ENCODE data around the gene PDE10A. TPM values are rescaled to one million over a fixed set of nuclear protein-coding genes. Genes with fewer than 3 reads are reported as not detected.

The PDE10A gene
- total and polyA plus RNA-seq, 2 of the 4 experiments (the other 2 are of a cell fraction) = 3.4 to 12.4 TPM

DNA sequence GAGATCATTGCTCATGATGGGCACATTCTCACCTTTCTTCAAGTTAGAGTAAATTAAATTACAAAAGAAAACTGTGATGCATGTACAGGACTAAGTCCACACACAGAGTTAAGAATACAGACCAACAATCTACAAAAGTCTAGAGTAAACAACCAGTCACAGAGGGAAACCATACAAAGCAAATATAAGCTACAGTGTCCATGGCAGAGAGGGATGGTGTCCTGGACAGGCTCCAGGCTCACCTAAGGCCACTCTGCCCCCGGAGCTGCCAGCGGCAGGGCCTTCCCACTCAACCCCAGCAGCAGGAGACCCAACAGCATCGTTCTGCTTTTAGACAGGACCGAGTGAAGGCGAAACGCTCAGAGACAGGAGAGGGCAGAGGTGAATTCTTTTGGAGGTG lies 16.0 kb downstream of the PDE10A start:
- H3K23ac ChIP-seq (ENCODE audit: low read depth, low read length) = no peak overlapping the region
- H2BK120ac ChIP-seq (ENCODE audit: low read depth, low read length) = no peak overlapping the region
- H3K56ac ChIP-seq (ENCODE audit: extremely low read depth, insufficient read depth, low read length) = no peak overlapping the region
- no peak overlapping the region for H4K91ac ChIP-seq (ENCODE audit: insufficient read depth, low read depth, low read length)
- H3K36me3 ChIP-seq (ENCODE audit: control insufficient read depth, insufficient read depth, low read length) = no peaks in the 10 kb centered on the region
- TF ChIP-seq NFE2L2 (IDR thresholded peaks at IDR 0.05; ENCODE audit: low read depth, low read length) (no peak), CEBPB (IDR thresholded peaks at IDR 0.05; ENCODE audit: low read depth, low read length) (no peak), BHLHE40 (IDR thresholded peaks at IDR 0.05; ENCODE audit: low read depth, low read length) (no peak), MAFK (IDR thresholded peaks at IDR 0.05; ENCODE audit: low read depth, low read length) (no peak), RCOR1 (IDR thresholded peaks at IDR 0.05; ENCODE audit: insufficient replicate concordance, low read length) (no peak), SMC3 (IDR thresholded peaks at IDR 0.05; ENCODE audit: low read depth, low read length) (no peak), CHD1 (IDR thresholded peaks at IDR 0.05; ENCODE audit: low read depth, low read length) (no peak), FOS (IDR thresholded peaks at IDR 0.05; ENCODE audit: low read depth, low read length) (no peak), CTCF (conservative IDR thresholded peaks at IDR 0.05; ENCODE audit: low read depth, low read length) (no peak), POLR2A (IDR thresholded peaks at IDR 0.05; ENCODE audit: low read depth, low read length) (no peak), MXI1 (IDR thresholded peaks at IDR 0.05; ENCODE audit: borderline replicate concordance, low read depth, low read length) (no peak), MAZ (IDR thresholded peaks at IDR 0.05; ENCODE audit: borderline replicate concordance, low read depth, low read length) (no peak)
- TF ChIP-seq, protein P1, sequence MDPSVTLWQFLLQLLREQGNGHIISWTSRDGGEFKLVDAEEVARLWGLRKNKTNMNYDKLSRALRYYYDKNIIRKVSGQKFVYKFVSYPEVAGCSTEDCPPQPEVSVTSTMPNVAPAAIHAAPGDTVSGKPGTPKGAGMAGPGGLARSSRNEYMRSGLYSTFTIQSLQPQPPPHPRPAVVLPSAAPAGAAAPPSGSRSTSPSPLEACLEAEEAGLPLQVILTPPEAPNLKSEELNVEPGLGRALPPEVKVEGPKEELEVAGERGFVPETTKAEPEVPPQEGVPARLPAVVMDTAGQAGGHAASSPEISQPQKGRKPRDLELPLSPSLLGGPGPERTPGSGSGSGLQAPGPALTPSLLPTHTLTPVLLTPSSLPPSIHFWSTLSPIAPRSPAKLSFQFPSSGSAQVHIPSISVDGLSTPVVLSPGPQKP (IDR thresholded peaks at IDR 0.05; ENCODE audit: borderline replicate concordance, low read depth, low read length) = no peak
- H3K9me1 ChIP-seq (ENCODE audit: insufficient read depth, low read length) = no peaks in the 10 kb centered on the region
- H3K9me3 ChIP-seq (ENCODE audit: control insufficient read depth, insufficient read depth, low read length) = no peaks in the 10 kb centered on the region
- no peak overlapping the region for H2AK9ac ChIP-seq (replicated peaks; ENCODE audit: low read depth, low read length, poor library complexity)
- dilution Hi-C loops (cut with HindIII; ENCODE audit: low sequenced_read_pairs, unreplicated experiment) (no loop called here), intact Hi-C loops (cut with micrococcal nuclease) (no loop called here), in situ Hi-C loops (cut with MboI; ENCODE audit: low sequenced_read_pairs) (no loop called here)
- H3K79me1 ChIP-seq (ENCODE audit: low read depth in 1 of 2, low read length in 2 of 2) = peaks cover 51 to 56% of the 10 kb centered on the region in 2 experiments
- H3K4me1 ChIP-seq (ENCODE audit: control insufficient read depth, insufficient read depth, low read length) = peaks cover 5% of the 10 kb centered on the region; the same call in 1 of the 2 replicates
- H3K27ac ChIP-seq (ENCODE audit: insufficient read depth, low read length) = no peak overlapping the region
- no peak overlapping the region for H2AK5ac ChIP-seq (ENCODE audit: low read depth, low read length)
- H3K18ac ChIP-seq (ENCODE audit: low read depth, low read length) = no peak overlapping the region
- H3K14ac ChIP-seq (replicated peaks; ENCODE audit: low read depth, low read length) = no peak overlapping the region
- no peak overlapping the region for H2BK5ac ChIP-seq (ENCODE audit: low read depth, low read length, poor library complexity, severe bottlenecking)
- H2BK20ac ChIP-seq (ENCODE audit: low read depth, low read length) = no peak overlapping the region
- ATAC-seq (ENCODE audit: low read depth) = no peak
- no peak overlapping the region for H4K5ac ChIP-seq (ENCODE audit: low read depth, low read length)
- H4K20me1 ChIP-seq (ENCODE audit: insufficient read depth, low read length) = peaks cover 3% of the 10 kb centered on the region
- no peak overlapping the region for H3K4ac ChIP-seq (ENCODE audit: low read depth, low read length)
- no peak overlapping the region for H3K4me2 ChIP-seq (ENCODE audit: low read depth, low read length)
- BruUV-seq (replicated peaks) = no TSS peak
- no peaks in the 10 kb centered on the region for H3K27me3 ChIP-seq (ENCODE audit: control insufficient read depth, insufficient read depth, low read length)
- no peak overlapping the region for H3K9ac ChIP-seq (ENCODE audit: low read depth, low read length)
- H2AFZ ChIP-seq (replicated peaks; ENCODE audit: low read length, poor library complexity) = no peak overlapping the region
- 0% methylated on average over 1 of the region's 6 CpGs; no CpG with 5 or more reads in 1 of the 2 experiments for WGBS, 2 experiments (ENCODE audit: extremely low coverage in 2 of 2, insufficient read length in 1 of 2)
- CTCF ChIA-PET = interaction anchor here (1.5 kb wide), 1 partner anchor 9 kb away, joined by 3 read pairs; no protein-coding TSS in a partner anchor
- POLR2A ChIA-PET (ENCODE audit: unreplicated experiment) = no interaction called here
- DNase-seq = no peak
- H2BK15ac ChIP-seq (ENCODE audit: low read depth, low read length) = no peak overlapping the region
- no peak overlapping the region for H4K8ac ChIP-seq (ENCODE audit: low read depth in 2 of 2, low read length in 2 of 2)
- no peak overlapping the region for H3K4me3 ChIP-seq (ENCODE audit: insufficient read depth, low read depth, low read length)
